GM19397 (cell line): ENCODE results near the gene U2AF2.

ENCODE experiments used
- ATAC-seq: cut with Tn5 transposase; IDR thresholded peaks from one replicate; pipeline ENCODE4 v1.9.1; 2021; ENCODE audit warnings: mild to moderate bottlenecking, moderate library complexity; ENCODE audit not compliant: unreplicated experiment

Gene U2AF2

DNA sequence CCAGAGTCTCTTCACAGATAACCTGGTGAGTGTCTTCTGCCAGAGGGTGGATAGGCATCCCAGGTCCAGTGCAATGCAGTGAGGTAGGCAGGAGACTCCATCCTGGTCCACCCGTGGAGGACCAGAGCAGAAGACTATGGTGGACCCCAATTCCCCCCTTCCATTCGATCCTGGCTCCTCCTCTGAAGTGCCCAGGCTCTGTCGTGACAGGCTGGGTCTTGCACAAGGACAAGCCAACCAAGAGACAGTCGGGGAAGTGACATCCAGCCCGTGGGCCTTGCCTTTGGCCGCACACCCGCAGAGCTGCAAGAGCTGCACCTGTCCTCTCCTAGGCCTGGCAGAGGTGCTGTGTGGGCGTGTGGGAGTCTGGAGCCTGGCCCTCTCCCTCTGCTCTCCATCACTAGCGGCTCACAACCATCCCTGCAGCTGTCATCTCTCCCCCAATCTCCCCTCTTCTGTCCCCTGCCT is 33.6 kb upstream of the U2AF2 start:
- ATAC-seq: no peak

DNA sequence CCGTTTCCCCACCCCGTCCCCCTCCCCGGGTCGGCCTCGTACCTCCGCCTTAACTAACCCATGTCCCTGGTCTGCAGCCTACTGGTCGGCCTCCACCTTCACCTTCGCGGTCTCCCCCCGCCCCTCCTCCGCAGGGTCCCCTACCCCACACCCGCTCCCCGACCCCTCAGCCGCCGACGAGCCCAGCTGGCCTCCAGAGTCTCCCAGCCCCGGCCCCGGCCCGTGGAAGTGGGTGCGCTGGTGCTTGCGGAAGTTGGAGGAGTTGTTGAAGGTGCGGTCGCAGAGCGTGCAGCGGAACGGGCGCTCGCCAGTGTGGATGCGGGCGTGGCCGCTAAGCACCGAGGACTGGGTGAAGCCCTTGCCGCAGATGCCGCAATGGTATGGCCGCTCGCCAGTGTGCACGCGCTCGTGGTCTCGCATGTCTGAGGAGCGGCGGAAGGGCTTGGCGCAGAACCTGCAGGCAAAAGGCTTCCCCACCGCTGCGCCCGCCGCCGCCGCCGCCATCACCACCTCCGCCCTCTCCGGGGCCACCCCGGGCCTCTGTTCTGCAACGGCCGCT is 33.1 kb upstream of the U2AF2 start:
- ATAC-seq: no peak

DNA sequence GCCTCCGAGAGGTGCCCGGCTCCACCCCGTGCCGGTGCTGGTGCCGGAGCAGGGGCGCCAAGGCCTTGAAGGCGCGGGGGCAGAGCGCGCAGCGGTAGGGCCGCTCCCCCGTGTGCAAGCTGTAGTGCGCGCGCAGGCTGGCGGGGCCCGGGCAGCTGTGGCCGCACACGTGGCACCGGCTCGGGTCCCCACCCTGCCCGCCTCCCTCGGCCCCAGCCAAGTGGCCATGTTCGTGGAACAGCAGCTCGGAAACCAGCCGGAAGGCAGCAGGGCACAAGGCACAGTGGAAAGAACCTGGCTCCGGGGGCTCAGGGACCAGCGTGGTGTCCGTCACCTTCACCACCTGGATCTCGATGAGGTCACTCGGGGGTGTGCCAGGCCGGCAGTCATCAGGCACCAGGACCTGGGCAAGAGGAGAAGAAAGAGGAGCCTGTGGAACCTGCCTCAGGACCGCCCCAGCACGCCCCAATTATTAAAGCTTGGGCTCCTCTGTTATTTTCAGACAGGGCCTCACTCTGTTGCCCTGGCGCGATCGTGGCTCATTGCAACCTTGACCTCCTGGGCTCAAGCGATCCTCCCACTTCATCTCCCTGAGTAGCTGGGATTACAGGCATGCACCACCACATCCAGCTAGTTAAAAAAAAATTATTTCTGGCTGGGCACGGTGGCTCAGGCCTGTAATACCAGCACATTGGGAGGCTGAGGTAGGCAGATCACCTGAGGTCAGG is 32.4 kb upstream of the U2AF2 start:
- no peak for ATAC-seq

DNA sequence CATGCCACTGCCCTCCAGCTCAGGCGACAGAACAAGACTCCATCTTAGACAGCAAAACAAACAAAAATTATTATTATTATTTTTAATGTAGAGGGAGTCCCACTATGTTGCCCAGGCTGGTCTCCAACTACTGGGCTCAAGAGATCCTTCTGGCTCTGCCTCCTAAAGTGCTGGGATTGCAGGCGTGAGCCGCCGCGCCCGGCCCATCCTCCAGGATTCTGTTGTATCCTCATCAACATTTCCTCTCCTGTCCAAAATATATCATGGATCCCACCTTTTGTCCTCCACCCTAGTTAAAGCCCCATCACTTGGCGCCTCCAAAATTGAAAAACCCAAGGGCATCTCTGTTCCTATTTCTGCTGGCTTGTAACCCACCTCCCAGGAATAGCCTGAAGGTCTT is 31.7 kb upstream of the U2AF2 start:
- ATAC-seq: no peak

DNA sequence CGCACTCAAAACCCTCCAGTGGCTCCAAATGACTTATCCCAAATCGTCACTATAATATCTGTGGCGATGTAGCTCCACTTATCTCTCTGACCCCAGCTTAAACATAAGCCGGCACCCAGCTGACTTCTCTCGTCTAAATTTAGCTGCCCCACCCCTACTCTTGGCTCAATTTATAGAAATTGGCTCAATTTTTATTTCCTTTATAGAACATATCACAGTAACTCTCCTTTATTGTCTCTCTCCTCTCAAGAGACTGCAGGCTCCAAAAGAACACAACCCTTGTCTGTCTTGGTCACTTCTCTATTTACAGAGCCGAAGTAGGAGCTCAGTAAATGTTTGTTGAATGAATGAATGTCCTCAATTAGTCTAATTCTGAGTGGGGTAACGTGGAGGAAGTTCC is 31.3 kb upstream of the U2AF2 start:
- no peak for ATAC-seq

DNA sequence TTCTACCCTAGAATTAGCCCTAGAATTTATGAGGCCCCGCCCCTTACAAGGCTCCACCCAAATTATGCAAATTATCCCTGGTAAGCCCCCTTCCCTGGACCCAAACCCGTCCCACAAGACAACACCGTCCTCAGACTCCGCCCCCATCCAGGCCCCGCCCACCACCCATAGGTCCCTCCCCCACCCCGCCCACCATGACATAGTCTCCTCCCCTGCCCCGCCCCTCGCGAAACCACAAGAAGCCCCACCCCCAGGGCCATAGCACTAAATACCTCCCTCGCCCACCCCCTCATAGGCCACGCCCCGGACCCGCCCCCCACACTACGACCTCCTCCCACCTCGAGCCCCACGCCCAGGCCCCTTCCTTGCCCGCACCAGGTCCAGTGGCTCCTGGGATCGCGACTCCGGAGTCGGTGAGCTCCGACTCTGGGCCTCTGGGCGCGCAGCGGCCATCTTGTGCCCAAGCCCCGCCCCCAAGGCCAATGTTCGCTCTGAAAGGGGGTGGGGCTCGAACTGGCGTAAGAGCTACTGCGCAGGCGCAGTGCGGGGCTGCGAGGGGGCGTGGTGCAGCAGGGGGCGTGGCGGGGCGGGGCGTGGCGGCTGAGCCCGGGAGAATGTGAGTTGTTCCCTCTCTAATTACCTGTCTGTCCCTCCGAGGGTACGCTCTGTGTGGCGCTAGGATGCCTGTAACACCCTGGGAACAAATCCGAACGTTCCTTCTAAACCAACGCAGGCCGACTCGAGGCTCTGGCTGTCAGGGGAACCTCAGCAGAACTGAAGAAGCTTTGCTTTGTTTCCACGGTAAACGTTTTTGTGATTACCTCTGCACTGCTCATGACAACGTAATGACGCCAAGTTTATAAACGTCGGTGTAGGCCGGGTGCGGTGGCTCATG is 30.5 kb upstream of the U2AF2 start, which contains the start of gene ZNF784:
Gene ZNF784 (minus strand): TSS at position 458 of the 895 bp plus-strand sequence. CDS start 5 bp downstream, at position 453.
- peak; percentile 66 for ATAC-seq

DNA sequence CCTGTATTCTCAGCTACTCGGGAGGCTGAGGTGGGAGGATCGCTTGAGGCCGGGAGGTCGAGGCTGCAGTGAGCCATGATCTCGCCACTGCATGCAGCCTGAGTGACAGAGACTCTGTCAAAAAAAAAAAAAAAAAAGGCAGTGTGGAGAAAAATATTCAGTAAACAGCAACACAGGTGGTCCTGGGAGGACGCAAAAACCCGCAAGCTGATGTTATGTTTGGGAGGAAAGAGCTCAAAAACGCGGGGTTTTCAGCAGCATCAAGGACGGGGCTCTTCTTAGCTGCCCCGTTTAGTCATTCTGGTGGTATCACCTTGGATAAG is 29.9 kb upstream of the U2AF2 start:
- ATAC-seq: no peak

DNA sequence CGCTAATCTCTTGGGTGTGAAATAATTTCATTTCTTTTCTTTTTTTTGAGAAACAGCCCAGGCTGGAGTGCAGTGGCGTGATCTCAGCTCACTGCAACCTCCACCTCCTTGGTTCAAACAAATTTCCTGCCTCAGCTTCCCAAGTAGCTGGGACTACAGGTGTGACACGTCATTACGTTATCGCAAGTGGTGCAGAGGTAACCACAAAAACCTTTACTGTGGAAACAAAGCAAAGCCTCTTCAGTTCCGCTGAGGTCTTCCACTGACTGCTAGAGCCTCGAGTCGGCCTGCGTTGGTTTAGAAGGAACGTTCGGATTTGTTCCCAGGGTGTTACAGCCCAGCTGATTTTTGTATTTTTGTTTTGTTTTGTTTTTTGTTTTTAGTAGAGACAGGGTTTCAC is 28.5 kb upstream of the U2AF2 start:
- no peak for ATAC-seq

DNA sequence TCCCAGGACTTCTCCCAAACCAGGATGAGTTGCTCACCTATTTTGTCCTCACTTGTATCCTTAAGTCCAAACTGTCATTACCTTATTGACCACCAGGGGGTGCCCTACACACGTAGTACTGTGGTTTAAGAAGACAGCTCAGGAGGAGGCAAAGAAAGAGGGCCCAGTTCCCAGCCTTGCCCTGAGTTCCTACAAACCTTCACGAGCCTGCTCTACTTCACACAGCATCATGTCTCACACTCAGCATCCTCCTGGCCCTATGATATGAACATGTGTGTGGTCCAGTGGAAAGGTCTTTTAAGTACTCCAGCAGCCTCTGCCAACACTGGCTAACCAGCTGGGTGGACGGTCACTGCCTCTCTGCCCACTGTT is 22.4 kb upstream of the U2AF2 start:
- no peak for ATAC-seq

DNA sequence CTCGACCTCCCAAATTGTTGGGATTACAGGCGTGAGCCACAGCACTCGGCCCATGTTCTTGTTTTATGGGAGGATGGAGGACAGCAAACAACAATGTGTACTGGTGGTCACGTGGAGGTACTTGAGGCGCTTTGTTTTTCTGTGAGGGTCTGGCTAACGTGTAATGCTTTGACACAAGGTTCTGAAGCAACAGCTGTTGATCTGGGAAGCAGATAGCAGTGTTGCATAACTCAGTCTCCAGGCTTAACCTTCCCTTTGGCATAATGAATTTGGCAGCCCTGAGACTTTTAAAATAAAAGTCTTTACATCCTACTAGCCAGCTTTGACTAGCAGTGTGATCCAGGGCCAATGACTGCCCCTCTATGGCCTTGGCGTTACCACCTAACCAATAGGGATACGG is 21.0 kb upstream of the U2AF2 start:
- ATAC-seq: no peak

DNA sequence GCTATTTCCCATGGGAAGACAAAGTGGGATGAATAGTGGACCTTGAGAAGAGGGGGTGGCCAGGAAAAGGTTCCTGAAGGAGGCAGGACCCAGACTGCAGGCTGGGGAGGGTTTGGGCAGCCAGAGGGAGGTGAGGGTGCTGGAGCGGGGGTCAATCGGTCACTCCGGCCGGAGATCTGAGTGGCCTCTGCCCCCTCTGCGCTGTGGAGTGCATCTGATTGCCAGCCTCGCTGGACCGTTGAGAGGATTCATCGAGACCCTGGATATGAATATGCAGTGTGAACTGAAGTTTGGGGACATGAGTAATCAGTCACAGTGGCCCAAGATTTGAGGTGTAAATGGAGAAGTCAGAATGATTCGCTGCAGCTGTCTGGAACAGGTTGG is 19.5 kb upstream of the U2AF2 start:
- ATAC-seq: no peak

DNA sequence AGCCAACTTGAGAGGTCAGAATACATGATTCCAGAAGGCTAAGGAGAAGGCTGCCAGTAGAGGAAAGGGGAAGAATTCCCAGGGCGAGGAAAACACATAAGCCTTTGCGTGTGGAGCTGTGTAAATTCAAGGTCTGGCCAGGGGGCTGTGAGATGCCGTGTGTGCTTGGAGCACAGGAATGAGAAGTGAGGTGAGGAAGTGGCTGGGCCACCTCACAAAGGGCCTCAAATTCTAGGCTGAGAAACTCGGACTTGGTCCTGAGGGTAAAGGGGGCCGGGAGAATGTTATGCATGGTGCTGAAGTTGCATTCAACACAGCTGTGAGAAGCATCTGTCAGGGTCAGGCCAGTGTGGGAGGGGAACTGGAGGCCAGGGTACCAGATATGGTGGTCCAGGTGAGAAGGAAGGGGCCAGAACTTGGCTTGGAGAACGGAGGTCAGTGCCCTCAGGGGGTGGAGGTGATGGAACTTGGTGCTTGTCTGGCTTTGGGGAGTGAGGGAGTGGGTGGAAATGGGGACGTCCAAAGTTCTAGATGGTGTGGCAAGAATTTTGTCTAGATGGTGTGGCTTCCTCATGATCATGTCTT is 18.9 kb upstream of the U2AF2 start:
- no peak for ATAC-seq

DNA sequence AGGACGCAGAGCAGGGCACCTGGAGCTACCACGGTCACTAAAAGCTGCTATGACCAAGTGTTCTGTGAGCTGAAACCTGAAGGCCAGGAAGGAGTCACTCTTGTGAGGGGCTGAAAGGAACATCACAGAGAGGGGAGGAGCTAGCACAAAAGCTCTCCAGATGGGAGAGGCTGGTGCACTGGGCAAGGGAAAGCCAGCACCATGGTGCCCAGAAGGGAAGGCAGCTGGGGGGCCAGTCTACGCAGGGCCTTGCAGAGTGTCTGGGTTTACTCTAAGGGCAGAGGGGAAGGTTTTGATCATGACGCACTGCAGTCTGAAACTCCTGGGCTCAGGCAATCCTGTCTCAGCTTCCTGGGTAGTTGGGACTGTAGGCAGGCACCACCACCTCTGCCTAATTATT is 18.1 kb upstream of the U2AF2 start:
- no peak for ATAC-seq

DNA sequence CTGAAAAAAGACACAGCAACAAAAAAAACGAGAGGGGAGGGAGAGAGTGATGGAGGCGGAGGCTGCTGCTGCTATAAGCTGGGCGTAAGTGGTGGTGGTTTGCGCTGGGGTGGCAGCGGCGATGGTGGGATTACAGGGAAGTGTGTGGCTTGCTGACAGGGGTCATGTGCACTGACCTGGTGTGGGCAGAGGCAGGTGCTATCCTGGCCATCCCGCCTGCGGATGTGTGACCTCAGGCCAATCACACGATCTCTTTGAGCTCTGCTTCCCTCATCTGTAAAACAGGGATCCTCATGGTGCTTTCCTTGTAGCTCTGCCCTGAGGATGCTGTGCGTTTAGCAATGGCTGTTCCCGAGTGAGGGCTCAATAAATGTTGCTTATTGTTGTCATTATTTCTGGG is 17.3 kb upstream of the U2AF2 start:
- no peak for ATAC-seq

DNA sequence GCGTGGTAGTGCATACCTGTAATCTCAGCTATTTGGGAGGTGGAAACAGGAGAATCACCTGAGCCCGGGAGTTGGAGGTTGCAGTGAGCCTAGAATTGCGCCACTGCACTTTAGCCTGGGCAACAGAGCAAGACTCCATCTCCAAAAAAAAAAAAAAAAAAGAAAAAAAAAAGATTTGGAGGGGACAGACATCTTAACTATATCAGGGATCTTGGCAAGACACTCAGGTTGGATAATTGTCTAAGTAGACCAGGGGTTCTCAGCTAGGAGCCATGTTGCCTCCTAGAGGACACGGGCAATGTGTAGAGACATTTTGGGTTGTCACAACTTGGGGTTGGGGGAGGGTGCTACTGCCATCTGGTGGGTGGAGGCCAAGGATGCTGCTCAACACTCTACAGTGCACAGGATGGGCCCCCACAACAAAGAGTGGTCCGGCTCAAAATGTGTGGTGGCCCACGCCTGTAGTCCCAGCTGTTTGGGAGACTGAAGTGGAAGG is 15.9 kb upstream of the U2AF2 start:
- no peak for ATAC-seq

DNA sequence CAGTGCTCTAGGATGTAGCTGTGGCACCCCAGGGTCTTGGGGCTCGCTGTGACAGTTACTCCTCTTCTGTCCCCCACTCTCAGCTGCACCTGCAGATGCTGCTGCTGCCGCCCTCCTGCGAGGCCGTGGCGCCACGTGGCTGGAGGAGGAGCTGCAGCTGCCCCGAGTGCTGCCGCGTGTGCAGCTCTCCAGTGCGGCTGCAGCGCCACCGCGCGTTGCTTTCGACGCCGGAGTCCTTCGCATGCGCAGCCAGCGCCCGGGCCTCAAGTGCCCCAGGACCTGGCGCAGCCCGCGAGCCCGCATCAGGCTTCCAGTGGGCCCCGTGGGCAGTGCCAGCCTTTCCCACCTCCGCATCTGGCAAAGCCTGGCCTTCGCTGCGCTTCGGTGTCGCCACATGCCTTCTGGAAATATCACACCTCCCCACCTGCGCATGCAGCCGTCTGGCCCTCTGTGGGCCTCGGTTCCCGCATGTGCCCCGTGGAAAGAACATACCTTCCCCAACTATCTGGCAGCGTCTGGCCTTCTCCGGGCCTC is 14.7 kb upstream of the U2AF2 start:
- no peak for ATAC-seq

DNA sequence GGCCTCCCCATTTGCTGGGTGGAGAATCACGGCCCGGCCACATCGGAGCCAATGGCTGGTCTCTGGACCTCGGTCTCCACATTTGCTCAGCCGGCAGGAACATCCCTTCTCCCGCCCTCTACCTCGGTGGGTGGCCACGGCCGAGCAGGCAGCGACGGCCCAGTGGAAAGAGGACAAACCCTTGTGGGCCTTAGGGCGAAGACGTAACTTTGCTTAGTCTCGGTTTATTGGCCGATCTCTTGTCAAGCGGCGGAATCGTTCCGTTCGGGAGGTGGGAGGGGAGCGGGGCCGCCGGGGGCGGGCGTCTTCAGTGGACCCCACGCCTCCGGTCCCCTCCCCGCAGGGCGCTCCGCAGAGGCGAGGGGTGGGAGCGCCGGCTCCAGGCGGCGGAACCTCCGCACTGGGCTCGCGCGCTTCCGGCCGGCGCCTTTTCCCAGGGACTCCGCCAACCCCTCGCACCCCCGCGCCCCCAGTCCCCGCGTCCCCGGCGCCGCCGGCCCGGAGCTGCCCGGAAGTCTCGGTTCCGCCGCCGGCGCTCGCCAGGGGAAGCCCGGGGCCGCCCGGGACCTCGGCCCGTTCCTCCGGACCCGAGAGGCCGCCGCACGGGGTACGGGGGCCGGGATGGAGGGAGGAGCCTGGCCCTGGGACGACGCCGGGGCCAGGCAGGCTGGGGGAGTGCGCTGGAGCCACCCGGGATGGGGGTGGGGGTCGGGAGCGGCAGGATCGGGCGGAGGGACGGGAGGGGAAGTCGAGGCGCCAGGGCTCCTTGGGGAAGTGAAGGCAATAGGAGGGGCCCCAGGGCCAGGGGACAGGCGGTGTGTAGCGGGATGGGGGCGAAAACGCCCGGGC is 14.0 kb upstream of the U2AF2 start, which contains the start of gene ZNF580:
Gene ZNF580 (plus strand): TSS at position 426 of the 849 bp plus-strand sequence. CDS start 1,507 bp downstream, outside the sequence.
- ATAC-seq: no peak

DNA sequence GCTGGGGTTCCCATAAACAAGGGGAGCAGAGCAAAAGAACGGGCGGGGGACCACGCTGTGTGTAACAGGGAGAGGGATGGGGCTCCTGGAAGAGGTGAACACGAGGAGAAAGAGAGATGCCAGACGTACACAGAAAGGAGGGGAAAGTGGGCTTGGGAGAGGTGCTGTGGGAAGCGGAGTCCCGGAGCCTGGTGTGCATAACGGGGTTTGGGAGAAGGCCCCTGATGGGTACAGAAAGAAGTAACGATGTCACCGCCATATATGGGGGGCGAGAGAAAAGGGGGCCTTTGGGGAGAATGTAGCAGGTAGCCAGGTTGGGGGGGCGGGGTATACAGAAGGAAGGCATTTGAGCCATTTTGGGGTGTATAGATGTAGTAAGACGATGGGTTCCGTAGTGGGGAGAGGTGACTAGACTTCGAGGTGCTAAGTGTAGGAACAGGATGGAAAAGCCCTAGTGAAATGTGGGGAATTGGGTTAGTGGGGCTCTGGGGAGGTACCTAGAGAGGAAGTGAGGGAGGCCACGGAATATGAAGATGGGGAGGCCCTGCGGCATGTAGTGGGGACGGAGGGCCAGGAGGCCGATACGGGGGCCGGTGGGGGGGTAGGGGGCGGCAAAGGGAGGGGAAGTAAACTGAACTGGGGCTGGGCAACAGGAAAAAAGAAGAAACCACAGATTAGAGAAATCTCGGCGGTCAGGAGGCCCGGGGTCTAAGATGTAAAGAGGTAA is 13.2 kb upstream of the U2AF2 start:
- no peak for ATAC-seq
